NCI-H1417 treated with DMSO at 0.1 percent for 48 hours (cell line): ENCODE measurements around the gene KNTC1.
"Not testable (repeated sequence)": the region's sequence is repeated elsewhere in the genome, so short reads cannot be mapped to it uniquely, and the experiment has no call there.

Experiments used
- DNase-seq: peaks from one replicate; lab custom pipeline; 2025; lab: John Stamatoyannopoulos, UW

KNTC1 gene

DNA sequence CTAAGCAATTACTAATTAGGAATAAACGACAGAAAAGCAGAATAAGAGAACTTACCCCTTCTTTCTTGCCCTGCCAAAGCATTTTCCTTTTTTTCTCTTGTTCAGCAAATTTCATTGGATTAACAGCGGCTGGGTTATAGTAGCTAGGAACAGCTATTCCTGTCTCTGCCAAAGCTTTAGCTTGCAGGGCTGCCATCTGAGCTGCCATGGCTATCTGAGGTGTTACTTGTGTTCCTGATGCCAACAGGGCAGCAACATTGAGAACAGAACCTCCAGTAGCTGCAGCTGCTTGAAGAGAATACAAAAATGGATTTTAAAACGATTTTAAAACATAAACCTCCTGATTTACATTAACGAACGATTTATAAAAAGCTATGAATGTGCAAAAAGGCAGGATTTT, 18.9 kb upstream of the KNTC1 start:
- no peak for DNase-seq

GRCh38 chr12:122513028-122513427, 14.0 kb upstream of the KNTC1 start:
- not testable (repeated sequence) for DNase-seq

DNA sequence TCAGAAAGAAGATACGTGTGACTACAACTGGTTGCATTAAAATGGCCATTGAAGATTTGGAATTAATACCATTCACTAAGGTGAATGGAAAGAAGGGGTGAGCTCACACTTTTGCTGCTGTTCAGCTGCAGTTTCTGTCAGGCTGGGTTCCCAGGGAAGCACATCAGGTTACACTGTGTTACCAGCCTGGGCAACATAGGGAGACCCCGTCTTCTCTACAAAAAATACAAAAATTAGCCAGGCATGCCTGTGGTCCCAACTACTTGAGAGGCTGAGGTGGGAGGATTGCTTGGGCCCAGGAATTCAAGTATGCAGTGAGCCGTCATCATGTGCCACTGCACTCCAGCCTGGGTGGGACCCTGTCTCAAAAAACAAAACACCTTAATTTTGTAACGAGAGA, 13.4 kb upstream of the KNTC1 start:
- DNase-seq = no peak

GRCh38 chr12:122515275-122515674, 11.8 kb upstream of the KNTC1 start:
- no peak for DNase-seq

GRCh38 chr12:122516544-122517361, 10.3 kb upstream of the KNTC1 start:
- DNase-seq = no peak

GRCh38 chr12:122517877-122518276, 9.2 kb upstream of the KNTC1 start:
- no peak for DNase-seq

DNA sequence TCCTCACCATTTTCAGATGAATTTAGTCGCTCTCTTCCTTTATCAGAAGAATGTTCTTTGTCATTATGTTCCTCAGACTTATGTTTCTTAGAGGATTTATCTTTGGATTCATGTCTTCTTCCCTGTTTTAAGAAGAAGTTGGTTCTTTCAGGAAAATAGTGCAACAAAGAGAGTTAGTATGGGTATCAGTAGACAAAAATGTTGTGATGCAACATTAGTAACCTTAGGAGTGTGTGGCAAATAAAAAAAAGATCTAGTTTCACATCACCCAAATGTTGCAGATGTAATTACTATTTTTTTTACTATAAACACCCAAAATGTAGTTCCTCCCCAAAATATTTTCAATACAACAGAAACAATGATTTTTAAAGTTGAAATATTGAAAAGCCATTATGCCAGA, 8.1 kb upstream of the KNTC1 start:
- DNase-seq = no peak

- no peak for DNase-seq
These were observed 7.6 kb upstream of the KNTC1 start for GRCh38 chr12:122519418-122519817.

- DNase-seq = no peak
These were observed 6.4 kb upstream of the KNTC1 start for GRCh38 chr12:122520676-122521075.

- DNase-seq = no peak
These were observed 3.8 kb upstream of the KNTC1 start for GRCh38 chr12:122523280-122523679.

DNA sequence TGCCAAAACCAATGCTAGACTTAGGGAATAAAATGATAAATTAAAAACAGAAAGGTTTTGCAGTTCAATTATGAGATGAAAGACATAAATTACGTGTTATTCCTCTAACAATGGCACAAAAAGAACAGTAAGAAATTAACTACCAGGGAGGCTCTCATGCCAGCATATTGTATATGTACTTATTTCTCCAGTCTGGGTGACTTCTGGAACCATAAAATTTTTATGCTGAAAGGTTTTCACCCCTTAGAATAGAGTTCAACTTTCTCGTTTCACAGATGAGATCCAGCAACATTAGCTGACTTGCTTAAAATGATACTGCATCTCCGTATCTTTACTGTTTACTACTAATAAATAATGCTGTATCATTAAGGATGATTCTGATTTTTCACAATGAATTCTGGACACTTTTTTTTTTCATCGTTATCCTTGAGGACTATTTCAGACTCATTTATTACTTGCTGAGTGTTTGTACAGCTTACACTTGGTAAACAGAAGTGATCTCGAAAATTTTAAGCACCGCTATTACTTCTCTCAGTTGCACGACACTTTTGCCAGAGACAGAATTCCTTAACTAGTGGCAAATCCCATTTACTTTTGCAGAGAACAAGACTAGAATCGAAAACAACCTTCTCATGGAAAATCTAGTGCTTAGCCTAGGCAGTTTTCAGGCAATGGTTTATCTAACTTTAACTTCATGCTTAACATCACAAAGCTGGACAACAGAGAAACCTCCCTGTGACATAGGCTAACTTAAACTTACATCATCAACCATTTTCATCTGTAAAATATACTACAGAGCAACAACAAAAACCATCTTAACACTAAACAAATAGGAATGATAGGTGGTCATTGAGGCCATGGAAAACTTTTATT, 3.0 kb upstream of the KNTC1 start:
- DNase-seq = no peak

DNA sequence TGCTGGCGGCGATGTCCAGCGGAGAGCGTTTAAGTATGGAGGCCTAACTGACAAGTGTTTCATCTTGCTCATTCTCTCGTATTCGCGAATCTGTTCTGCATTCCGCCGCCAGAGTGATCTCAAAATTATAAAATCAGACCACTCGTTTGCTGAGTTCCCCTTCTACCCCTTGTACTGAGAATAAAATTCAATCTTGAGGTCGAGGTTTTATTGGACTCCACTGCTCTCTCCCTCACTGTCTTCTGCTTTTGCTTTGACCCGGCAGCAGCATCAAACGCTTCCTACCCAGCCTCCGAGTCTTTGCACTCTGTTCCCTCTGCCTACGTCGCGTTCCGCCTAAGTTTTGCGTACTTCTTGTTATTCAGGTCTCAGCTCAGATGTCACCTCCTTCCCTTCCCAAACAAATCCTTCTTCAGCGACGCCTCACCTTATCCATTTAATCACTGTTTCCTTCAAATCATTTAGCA, 462 bp downstream of the KNTC1 start:
- peak; percentile 75 for DNase-seq

DNA sequence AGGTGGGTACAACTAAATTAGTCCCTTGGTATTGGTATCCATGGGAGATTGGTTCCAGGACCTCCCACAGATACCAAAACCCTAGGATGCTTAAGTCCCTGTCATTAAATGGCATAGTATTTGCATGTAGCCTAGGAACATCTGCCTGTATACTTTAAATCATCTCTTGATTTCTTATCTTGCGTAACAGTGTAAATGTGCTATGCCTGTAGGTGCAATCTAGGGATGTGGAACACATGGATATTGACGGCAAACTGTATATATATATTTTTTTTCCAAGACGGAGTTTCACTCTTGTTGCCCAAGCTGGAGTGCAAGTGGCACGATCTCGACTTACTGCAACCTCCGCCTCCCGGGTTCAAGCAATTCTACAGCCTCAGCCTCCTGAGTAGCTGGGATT, 1.5 kb downstream of the KNTC1 start:
- DNase-seq = no peak

DNA sequence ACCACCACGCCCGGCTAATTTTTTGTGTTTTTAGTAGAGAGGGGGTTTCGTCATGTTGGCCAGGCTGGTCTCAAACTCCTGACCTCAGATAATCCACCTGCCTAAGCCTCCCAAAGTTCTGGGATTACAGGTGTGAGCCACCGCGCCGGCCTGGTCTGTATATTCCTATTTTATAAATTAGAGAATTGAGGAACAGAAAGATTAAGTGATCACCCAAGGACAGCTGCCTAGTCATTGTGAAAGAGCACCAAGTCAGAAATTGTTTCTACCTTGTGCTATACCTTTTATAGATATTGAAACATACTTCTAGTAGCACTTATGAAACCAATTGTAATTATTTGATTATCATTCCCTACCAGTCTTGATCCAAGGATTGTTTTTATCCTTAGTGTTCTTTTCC, 1.9 kb downstream of the KNTC1 start:
- no peak for DNase-seq

GRCh38 chr12:122533856-122534255, 6.8 kb downstream of the KNTC1 start:
- no peak for DNase-seq

GRCh38 chr12:122537021-122537420, 10.0 kb downstream of the KNTC1 start:
- no peak for DNase-seq

- no peak for DNase-seq
These were observed 11.4 kb downstream of the KNTC1 start for GRCh38 chr12:122538496-122538895.

- no peak for DNase-seq
These were observed 17.5 kb downstream of the KNTC1 start for GRCh38 chr12:122544537-122544936.

- DNase-seq = no peak
These were observed 18.8 kb downstream of the KNTC1 start for GRCh38 chr12:122545855-122546254.

- no peak for DNase-seq
These were observed 20.3 kb downstream of the KNTC1 start for GRCh38 chr12:122547330-122547729.

GRCh38 chr12:122558745-122559641, 31.9 kb downstream of the KNTC1 start:
- no peak for DNase-seq

- no peak for DNase-seq
These were observed 33.1 kb downstream of the KNTC1 start for GRCh38 chr12:122560138-122560537.
